Neural progenitor cell (in vitro differentiated cells): ENCODE data around the gene IQCE.

ENCODE experiments used
- EZH2 ChIP-seq: fragments of 200-600 bp; sonication (generic); IDR thresholded peaks from 2 replicates; pipeline ENCODE4 v1.6.1; 2017; ENCODE audit warnings: antibody characterized with exemption, mild to moderate bottlenecking, moderate library complexity
- EZH2phosphoT487 ChIP-seq: fragments of 200-600 bp; sonication (generic); IDR thresholded peaks from 2 replicates; pipeline ENCODE4 v1.6.1; 2017; ENCODE audit warnings: antibody characterized with exemption
- TF ChIP-seq, protein P1 (sequence below): fragments of 200-600 bp; sonication (generic); IDR thresholded peaks from 2 replicates; pipeline ENCODE4 v1.5.1; 2017; ENCODE audit warnings: antibody characterized with exemption, mild to moderate bottlenecking

DNA sequence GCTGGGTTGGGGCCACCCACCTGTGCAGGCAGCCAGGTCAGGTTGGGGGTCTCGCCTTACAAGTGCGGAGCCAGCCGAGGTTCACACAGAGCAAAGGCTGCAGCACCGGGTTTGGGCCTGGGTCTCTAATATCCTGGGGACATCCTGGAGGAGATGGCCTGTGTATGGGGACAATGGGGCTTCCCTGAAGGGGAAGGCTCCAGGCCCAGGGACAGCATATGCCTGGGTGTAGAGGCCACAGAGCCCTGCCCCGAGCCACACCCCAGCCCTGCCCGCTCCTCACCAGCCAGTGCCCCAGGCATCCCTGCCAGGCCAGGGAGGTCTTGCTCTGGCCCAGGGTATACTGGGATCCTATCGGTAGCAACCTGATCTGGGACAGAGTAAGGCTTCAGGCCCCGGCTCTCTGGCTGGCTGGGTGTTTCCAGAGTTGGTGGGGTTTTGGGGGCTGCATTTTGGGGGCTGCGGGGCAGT is 82.1 kb downstream of the IQCE start:
- TF ChIP-seq, protein P1, sequence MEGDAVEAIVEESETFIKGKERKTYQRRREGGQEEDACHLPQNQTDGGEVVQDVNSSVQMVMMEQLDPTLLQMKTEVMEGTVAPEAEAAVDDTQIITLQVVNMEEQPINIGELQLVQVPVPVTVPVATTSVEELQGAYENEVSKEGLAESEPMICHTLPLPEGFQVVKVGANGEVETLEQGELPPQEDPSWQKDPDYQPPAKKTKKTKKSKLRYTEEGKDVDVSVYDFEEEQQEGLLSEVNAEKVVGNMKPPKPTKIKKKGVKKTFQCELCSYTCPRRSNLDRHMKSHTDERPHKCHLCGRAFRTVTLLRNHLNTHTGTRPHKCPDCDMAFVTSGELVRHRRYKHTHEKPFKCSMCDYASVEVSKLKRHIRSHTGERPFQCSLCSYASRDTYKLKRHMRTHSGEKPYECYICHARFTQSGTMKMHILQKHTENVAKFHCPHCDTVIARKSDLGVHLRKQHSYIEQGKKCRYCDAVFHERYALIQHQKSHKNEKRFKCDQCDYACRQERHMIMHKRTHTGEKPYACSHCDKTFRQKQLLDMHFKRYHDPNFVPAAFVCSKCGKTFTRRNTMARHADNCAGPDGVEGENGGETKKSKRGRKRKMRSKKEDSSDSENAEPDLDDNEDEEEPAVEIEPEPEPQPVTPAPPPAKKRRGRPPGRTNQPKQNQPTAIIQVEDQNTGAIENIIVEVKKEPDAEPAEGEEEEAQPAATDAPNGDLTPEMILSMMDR = no peak
- TF ChIP-seq EZH2phosphoT487 (no peak), EZH2 (no peak)
